PFSK-1 (cell line): ENCODE results near the gene CEP128.

Source experiments
- FOXP2 ChIP-seq: optimal IDR thresholded peaks from 2 replicates; pipeline ENCODE3; 2011; ENCODE audit warnings: borderline replicate concordance, control low read depth, inconsistent platforms; ENCODE audit not compliant: insufficient read depth; ENCODE audit errors: extremely low read length, extremely low read depth
- POLR2AphosphoS5 ChIP-seq: IDR thresholded peaks from 2 replicates; pipeline ENCODE4 v1.6.1; 2012; ENCODE audit warnings: low read depth, mild to moderate bottlenecking, control low read depth, low read length, moderate library complexity
- SIN3A ChIP-seq: IDR thresholded peaks from 2 replicates; pipeline ENCODE4 v1.6.1; 2012; ENCODE audit warnings: mild to moderate bottlenecking, low read length, moderate library complexity, borderline replicate concordance; ENCODE audit not compliant: insufficient read depth
- TAF1 ChIP-seq: IDR thresholded peaks from 2 replicates; pipeline ENCODE4 v1.6.1; 2012; ENCODE audit warnings: low read length, control low read depth, borderline replicate concordance; ENCODE audit not compliant: insufficient read depth
- TF ChIP-seq, protein P1 (sequence below), 2 experiments: IDR thresholded peaks; 2 replicates each; pipeline versions ENCODE4 v1.6.1 to v1.8.0; 2011 to 2012; ENCODE audit warnings: low read depth in 2 of 2, low read length in 2 of 2, control low read depth in 1 of 2, inconsistent platforms in 1 of 2, mild to moderate bottlenecking in 1 of 2, moderate library complexity in 1 of 2; ENCODE audit not compliant: insufficient read depth in 1 of 2

DNA sequence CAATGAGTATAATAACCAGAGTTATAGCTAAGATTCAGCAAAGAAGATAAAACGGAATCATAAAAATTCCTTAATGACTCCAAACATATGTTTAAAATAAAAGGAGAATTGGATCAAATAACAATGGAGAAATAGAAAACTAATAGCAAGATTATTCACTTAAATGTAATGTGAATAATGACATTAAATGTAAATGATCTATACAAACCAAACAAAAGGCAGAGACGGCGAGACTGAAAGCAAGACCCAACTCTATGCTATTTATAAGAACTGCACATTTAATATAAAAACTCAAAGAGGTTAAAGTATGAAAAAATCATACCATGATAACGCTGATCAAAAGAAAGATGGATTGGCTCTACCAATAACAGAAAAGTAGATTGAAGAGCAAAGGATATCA is 10.0 kb upstream of the CEP128 start:
- TF ChIP-seq, protein P1, sequence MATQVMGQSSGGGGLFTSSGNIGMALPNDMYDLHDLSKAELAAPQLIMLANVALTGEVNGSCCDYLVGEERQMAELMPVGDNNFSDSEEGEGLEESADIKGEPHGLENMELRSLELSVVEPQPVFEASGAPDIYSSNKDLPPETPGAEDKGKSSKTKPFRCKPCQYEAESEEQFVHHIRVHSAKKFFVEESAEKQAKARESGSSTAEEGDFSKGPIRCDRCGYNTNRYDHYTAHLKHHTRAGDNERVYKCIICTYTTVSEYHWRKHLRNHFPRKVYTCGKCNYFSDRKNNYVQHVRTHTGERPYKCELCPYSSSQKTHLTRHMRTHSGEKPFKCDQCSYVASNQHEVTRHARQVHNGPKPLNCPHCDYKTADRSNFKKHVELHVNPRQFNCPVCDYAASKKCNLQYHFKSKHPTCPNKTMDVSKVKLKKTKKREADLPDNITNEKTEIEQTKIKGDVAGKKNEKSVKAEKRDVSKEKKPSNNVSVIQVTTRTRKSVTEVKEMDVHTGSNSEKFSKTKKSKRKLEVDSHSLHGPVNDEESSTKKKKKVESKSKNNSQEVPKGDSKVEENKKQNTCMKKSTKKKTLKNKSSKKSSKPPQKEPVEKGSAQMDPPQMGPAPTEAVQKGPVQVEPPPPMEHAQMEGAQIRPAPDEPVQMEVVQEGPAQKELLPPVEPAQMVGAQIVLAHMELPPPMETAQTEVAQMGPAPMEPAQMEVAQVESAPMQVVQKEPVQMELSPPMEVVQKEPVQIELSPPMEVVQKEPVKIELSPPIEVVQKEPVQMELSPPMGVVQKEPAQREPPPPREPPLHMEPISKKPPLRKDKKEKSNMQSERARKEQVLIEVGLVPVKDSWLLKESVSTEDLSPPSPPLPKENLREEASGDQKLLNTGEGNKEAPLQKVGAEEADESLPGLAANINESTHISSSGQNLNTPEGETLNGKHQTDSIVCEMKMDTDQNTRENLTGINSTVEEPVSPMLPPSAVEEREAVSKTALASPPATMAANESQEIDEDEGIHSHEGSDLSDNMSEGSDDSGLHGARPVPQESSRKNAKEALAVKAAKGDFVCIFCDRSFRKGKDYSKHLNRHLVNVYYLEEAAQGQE (IDR thresholded peaks at IDR 0.05; ENCODE audit: insufficient read depth in 1 of 2, low read depth in 2 of 2, low read length in 2 of 2), result no peak
- TF ChIP-seq POLR2AphosphoS5 (no peak), FOXP2 (no peak), TAF1 (no peak), SIN3A (no peak)
